GM23248 (cell line): ENCODE measurements around the gene MLYCD.

Source experiments
- EZH2 ChIP-seq: fragments of 200-600 bp; sonication (generic); IDR thresholded peaks from 2 replicates; pipeline ENCODE4 v1.6.1; 2018; ENCODE audit warnings: antibody characterized with exemption, mild to moderate bottlenecking; ENCODE audit not compliant: insufficient read depth, poor library complexity, severe bottlenecking
- EZH2phosphoT487 ChIP-seq: fragments of 200-600 bp; sonication (generic); IDR thresholded peaks from 2 replicates; pipeline ENCODE4 v1.6.1; 2018; ENCODE audit warnings: antibody characterized with exemption, moderate library complexity, mild to moderate bottlenecking, low read depth; ENCODE audit not compliant: insufficient read depth

- no peak for TF ChIP-seq EZH2phosphoT487
- no peak for TF ChIP-seq EZH2
Observed at GRCh38 chr16:83887564-83887963, 11.4 kb upstream of the MLYCD start.
